Measurements from ENCODE around the gene PEX7.

DNA sequence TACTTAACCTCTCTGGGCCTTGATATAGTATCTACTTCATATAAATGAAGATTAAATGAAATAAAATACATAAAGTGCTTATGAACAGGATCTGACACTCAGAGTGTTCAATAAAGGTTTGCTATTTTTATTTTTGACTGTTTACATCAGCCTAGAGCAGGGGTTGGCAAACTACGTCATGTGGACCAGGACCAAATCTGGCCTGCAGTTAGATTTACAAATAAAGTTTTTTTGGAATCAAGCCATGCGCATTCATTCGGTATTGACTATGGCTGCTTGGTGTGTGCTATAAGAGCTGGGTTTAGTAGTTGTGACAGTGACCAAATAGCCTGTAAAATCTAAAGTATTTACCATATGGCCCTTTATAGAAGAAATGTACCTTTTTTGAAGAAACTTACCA lies 20.8 kb downstream of the PEX7 start:
- TF ChIP-seq POLR2AphosphoS5 (IDR thresholded peaks at IDR 0.05; ENCODE audit: low read depth), result no peak
- TF ChIP-seq, protein P1, sequence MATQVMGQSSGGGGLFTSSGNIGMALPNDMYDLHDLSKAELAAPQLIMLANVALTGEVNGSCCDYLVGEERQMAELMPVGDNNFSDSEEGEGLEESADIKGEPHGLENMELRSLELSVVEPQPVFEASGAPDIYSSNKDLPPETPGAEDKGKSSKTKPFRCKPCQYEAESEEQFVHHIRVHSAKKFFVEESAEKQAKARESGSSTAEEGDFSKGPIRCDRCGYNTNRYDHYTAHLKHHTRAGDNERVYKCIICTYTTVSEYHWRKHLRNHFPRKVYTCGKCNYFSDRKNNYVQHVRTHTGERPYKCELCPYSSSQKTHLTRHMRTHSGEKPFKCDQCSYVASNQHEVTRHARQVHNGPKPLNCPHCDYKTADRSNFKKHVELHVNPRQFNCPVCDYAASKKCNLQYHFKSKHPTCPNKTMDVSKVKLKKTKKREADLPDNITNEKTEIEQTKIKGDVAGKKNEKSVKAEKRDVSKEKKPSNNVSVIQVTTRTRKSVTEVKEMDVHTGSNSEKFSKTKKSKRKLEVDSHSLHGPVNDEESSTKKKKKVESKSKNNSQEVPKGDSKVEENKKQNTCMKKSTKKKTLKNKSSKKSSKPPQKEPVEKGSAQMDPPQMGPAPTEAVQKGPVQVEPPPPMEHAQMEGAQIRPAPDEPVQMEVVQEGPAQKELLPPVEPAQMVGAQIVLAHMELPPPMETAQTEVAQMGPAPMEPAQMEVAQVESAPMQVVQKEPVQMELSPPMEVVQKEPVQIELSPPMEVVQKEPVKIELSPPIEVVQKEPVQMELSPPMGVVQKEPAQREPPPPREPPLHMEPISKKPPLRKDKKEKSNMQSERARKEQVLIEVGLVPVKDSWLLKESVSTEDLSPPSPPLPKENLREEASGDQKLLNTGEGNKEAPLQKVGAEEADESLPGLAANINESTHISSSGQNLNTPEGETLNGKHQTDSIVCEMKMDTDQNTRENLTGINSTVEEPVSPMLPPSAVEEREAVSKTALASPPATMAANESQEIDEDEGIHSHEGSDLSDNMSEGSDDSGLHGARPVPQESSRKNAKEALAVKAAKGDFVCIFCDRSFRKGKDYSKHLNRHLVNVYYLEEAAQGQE (IDR thresholded peaks at IDR 0.05; ENCODE audit: unreplicated experiment), result no peak
- TF ChIP-seq, protein P2, sequence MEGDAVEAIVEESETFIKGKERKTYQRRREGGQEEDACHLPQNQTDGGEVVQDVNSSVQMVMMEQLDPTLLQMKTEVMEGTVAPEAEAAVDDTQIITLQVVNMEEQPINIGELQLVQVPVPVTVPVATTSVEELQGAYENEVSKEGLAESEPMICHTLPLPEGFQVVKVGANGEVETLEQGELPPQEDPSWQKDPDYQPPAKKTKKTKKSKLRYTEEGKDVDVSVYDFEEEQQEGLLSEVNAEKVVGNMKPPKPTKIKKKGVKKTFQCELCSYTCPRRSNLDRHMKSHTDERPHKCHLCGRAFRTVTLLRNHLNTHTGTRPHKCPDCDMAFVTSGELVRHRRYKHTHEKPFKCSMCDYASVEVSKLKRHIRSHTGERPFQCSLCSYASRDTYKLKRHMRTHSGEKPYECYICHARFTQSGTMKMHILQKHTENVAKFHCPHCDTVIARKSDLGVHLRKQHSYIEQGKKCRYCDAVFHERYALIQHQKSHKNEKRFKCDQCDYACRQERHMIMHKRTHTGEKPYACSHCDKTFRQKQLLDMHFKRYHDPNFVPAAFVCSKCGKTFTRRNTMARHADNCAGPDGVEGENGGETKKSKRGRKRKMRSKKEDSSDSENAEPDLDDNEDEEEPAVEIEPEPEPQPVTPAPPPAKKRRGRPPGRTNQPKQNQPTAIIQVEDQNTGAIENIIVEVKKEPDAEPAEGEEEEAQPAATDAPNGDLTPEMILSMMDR (conservative IDR thresholded peaks at IDR 0.05; ENCODE audit: low read depth in 2 of 2), result no peak
- no peak for TF ChIP-seq EZH2 (IDR thresholded peaks at IDR 0.05; ENCODE audit: low read depth, unreplicated experiment)
- no peak for TF ChIP-seq ZNF114 (CRISPR knock-in tag; IDR thresholded peaks at IDR 0.05)
- no peak for TF ChIP-seq JUNB (IDR thresholded peaks at IDR 0.05; ENCODE audit: unreplicated experiment)
